Activated T-cell treated with anti-CD3 and anti-CD28 coated beads, Interleukin-2, amount 50 U/mL, for 48 hours (primary cell): ENCODE measurements around the gene TNNI3K.

ENCODE experiments used
- DNase-seq, 2 experiments: peaks; one replicate each; pipeline ENCODE4 v3.0.0-alpha.2; 2020

Gene TNNI3K

DNA sequence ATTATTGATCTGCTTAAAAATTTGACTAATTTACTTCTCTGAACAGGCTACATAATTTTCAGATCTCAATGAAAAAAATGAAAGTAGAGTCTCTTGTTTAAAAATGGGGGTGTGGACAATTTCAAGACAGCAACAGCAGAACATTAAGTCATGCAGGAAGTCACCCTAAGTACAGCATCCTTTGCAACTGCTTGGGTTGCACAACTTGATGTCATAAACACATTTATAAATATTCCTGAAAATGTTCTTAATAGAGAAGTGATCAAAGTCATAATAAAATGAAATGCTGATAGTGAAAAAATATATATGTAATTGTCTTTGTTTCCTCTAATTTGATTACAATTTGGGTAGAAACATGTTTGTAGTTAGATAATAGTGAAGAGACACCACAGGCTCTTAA lies 79.3 kb downstream of the TNNI3K start:
- no peak for DNase-seq

DNA sequence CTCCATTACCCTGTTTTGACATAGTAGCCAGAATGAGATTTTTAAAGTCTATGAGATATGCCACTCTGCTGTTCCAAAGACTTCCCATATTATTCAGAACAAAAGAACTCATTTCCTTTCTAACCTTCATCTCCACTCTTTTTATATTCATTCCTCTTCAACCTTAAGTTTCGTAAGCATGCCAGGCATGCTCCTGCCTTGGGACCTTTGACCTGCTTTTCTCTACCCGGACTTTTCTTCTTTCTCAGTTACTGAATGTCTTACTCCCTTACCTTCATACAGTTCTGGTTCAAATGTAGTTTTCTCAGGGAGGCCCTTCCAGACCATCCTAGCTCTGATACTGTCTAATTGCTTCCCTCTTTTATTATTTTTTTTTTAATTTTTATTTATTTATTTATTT lies 81.1 kb downstream of the TNNI3K start:
- DNase-seq: no peak

DNA sequence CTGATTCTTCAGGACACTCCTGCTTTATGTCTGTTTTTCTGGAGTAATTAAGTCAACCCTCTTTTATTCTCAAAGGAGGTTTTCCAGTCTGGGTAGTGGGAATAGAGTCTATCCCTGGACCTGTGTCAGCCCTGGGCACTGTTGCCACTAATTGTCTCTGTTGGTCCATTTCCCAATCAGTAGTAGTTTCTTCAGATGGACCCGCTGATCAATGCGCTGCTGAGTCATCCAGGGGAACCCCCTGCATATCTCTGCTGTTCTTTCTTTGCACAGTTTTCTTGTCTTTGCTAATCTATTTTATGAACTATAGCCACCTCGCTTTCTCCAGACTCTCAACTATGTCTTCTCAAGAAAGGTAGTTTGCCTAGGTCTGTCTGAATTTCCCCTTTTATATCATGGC lies 82.5 kb downstream of the TNNI3K start:
- DNase-seq: no peak

DNA sequence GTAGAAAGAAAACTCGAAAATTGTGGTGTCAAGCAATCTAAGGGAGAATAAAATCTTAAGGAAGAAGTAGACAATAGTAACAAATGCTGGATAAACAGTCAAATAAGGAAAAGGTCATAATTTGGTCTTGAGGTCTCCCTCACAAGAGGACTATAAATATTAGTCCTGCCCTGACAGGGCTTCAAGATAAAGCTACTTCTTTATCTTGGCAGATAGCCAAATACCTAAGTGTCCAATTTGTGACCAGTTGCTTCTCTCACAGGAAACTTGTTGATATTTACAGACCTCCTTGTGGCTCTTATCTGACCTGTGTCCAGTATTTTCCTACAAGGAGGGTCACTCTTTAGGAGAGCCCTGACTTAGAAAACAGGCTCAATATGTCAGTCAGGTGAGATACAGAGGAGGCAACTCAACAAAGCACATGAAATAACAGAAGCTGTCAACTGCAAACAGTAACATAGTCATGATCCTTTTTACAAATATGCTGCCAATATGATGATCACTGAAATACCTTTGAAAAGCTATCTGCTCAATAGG lies 88.8 kb downstream of the TNNI3K start:
- DNase-seq: no peak

DNA sequence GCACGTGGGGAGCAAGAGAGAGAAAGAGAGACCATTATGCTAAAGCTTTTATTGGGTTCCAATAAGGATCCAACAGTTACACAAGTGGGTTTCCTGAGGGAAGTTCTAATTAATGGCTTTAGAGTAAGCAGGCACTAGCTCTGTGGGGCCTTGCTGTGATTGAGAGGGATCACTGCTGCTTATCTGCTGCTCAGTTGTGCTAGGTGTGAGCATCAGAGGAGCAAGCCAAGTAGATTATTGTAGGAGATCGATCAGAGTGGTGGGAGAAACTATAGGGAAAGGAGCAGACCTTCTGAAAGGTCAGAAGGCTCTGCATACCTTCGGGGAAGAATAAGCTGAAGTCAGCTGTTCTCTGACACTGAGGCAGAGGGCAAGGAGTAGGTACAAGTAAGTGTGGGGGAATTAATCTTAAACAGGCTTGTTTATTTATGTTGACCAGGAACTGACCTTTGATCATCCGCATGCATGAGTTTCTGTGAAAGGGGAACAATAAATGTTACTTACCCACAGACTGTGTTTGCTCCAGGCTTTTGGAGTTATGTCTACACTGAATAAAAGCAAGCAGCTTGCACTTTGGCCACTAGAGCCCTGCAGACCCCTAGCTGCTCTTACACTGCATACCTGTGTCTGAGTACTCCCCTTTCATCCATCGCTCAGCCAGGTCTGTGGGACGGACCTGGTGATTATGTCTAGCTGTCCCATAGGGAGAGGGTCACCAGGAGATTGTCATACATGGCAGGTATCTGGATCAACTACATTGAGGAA lies 89.7 kb downstream of the TNNI3K start:
- DNase-seq: no peak

DNA sequence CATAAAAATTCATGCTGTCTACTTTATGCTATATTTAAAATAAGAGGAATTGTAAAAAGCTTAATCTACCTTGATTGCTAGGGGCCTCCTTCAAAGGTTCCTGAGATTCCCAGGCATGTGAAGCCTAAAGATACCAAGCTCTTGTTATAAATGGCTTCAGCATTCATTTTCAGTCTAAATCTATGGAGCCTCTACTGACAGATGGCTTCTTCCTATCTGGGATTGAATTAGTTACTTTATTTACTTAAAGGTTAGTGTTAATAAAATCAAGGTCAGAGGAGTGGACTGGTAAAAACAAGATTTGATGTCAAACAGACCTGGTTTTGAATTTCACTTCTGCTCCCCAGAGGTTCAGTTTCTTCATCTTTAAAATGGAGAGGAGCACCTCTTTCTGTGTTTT lies 93.7 kb downstream of the TNNI3K start:
- no peak for DNase-seq

GRCh38 chr1:74333244-74333643 lies 98.1 kb downstream of the TNNI3K start:
- DNase-seq: no peak

DNA sequence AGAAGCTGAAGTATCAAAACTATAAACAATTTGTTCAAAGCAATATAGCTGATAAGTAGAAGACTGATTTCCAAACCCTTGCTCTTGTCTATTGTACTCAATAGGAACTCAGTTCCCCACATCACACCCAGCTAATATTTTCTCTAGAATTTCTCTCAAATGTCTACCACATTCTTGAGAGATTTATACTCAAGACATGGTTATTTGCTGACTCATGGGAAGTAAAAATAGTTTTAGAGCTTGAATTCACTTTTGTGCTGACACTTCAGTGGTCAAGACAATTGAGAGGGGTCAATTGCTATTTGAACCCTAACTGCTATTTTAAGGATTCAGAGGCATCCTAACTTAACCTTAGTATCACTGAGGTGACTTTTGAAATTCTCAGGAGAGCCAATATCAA lies 99.0 kb downstream of the TNNI3K start:
- DNase-seq: no peak

- DNase-seq: no peak
Observed at GRCh38 chr1:74340656-74341055, 105.5 kb downstream of the TNNI3K start.

DNA sequence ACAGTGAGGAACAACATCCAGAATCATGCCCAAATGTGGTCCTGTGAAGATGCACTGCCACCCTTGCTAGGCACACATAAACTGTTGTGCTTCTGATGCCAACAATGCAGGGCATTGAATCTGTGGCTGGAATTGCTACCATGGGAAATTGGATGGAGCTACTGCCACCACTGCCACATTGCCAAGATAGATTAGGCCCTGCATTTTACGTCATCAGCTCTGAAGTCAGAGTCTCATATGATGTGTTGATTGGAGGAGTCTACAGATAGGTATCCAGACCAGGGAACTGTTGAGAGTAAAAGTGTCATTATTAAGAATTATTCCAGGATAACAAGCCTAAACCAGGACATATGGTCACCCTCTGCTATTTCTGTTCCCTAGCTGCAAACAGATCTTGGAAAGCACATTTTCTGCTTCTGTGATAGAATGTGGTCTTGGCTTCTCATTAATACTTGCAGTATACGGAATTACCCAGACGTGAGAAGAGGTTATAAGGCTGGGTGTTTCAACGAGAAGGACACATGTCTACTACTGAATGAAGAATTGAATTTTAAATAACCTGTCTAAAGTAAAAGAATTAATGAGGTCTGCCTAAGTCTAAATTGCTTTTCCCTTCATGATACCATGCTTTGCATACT lies 106.6 kb downstream of the TNNI3K start:
- DNase-seq: no peak

GRCh38 chr1:74343216-74343615 lies 108.0 kb downstream of the TNNI3K start:
- DNase-seq: no peak

GRCh38 chr1:74344387-74344786 lies 109.2 kb downstream of the TNNI3K start:
- no peak for DNase-seq

GRCh38 chr1:74356493-74356892 lies 121.3 kb downstream of the TNNI3K start:
- no peak for DNase-seq

- no peak for DNase-seq
Observed at GRCh38 chr1:74357150-74357549, 122.0 kb downstream of the TNNI3K start.

GRCh38 chr1:74357756-74358155 lies 122.6 kb downstream of the TNNI3K start:
- DNase-seq: no peak

- no peak for DNase-seq
Observed at GRCh38 chr1:74362691-74363090, 127.5 kb downstream of the TNNI3K start.

DNA sequence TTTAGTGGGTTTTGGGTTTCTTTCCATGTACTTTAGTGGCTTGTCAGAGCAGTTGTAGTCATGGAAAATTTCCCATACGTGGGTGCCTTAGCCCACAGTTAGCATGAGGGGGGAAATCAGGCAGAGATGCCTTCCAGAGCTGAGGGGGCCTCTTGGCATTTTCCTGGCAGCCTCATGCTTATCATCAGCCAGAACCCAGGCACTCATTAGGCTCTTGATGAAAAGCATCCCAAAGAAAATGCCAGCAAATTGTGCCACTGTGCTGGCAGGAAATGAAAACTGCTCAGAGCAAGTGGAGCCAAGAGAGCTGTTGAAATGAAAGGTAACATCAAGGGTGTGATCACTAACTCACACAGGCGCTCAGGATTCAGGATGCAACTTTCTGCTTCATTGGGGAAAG lies 128.0 kb downstream of the TNNI3K start:
- DNase-seq: no peak

DNA sequence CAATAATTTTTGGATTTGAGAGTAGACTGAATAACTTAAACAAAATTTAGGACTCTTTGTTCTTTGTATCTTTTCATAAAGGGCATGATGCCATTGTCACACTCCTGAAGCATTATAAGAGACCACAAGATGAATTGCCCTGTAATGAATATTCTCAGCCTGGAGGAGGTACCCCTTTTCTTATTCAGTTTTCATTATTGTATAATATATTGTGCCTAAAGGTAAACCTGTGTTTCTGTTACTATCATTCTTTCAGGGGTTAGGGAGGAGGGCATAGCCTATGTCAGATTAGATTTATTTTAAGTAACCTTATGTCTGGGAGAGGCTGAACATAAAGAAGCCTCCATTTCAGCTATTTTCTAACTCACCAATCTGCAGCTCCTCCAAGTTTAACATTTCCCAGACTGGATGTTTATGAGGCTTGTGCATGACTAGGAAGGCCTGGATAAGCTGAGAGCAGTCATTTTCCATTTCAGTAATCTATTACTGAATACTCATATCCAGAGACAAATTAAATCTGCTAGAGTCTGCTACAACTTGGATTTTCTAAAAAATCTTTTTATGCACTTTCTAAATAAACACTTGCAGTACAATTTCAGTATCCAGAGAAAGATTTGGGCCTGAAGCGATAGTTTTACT lies 132.1 kb downstream of the TNNI3K start:
- no peak for DNase-seq

DNA sequence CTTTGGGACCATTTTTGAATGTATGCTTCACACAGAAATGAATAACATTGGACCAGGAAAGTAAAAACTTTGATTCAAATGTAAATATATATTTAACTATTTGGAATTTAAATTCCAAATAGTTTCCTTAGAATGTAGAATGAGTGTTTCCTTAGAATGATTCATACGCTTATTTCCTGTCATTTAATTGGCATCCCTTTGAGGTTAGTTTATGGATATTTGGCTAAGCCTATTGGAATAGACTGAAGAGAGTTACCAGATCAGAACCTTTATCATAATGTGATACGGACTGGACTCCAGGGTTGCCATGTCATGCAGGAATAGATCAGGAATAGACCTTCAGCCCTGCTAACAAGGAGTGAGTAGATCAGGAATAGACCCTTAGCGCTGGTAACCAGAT lies 133.1 kb downstream of the TNNI3K start:
- DNase-seq: no peak

DNA sequence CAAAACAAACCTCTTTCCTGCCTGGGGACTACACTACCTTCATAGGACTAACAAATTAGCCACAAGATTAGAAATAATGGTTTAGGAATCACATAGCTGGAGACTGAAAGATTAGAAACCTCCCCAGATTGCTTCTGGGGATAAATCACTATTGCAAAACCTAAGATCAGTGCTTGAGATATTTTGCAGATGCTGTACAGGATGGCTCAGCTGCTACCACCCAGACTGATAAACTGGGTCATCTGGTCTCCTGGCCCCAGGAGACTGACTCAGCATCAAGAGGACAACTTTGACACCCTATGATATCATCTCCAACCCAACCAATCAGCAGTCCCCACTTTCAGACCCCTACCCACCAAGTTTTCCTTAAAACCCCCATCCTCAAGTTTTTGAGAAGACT lies 140.2 kb downstream of the TNNI3K start:
- no peak for DNase-seq

DNA sequence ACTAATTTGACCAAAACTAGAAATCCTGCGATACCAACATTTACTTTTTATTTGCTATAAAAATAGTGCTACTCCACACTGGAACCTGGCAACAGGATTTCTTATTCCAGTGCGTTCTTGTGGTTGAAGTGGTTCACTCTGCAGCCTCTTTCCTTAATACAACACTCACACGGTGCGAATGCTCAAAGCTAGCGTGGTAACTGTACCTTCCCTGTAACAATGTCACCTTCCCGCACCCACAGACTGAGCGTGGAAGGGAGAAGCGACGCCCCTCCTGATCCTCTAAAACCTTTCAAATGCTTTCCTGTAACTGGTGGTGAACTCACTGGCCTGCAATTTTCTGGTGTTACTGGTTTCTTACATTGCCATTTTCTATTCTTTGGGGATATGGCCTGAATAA lies 145.1 kb downstream of the TNNI3K start:
- no peak for DNase-seq

GRCh38 chr1:74388855-74389254 lies 153.7 kb downstream of the TNNI3K start:
- no peak for DNase-seq

- no peak for DNase-seq
Observed at GRCh38 chr1:74392186-74392585, 157.0 kb downstream of the TNNI3K start.

GRCh38 chr1:74392840-74393239 lies 157.7 kb downstream of the TNNI3K start:
- DNase-seq: no peak
